Endodermal cell (in vitro differentiated cells): ENCODE measurements around the gene DPH2. TPM values are rescaled to one million over a fixed set of nuclear protein-coding genes. Genes with fewer than 3 reads are reported as not detected.
A peak's percentile ranks its signal among the peaks of the same experiment; 100 is the strongest.

Source experiments
- DNase-seq: peaks from one replicate; pipeline ENCODE4 v3.0.0-alpha.2; 2017
- H3K27ac ChIP-seq: 2 replicates; pipeline ENCODE4 v1.5.1; 2013; ENCODE audit warnings: mild to moderate bottlenecking, low read depth, low read length, moderate library complexity
- H3K27me3 ChIP-seq: 2 replicates; pipeline ENCODE4 v1.6.1; 2013; ENCODE audit warnings: mild to moderate bottlenecking, low read length, moderate library complexity; ENCODE audit not compliant: insufficient read depth, control insufficient read depth, poor library complexity, severe bottlenecking
- H3K36me3 ChIP-seq: 2 replicates; pipeline ENCODE4 v1.7.0; 2013; ENCODE audit warnings: mild to moderate bottlenecking, low read length, moderate library complexity; ENCODE audit not compliant: control insufficient read depth, insufficient read depth
- H3K4me1 ChIP-seq: one replicate; pipeline ENCODE4 v1.7.0; 2013; ENCODE audit warnings: low read length; ENCODE audit not compliant: control insufficient read depth, insufficient read depth
- H3K4me3 ChIP-seq: 2 replicates; pipeline ENCODE4 v1.5.1; 2013; ENCODE audit warnings: mild to moderate bottlenecking, low read length, moderate library complexity
- H3K9ac ChIP-seq: 2 replicates; pipeline ENCODE4 v1.6.1; 2013; ENCODE audit warnings: mild to moderate bottlenecking, low read length, moderate library complexity; ENCODE audit not compliant: poor library complexity, severe bottlenecking; ENCODE audit errors: extremely low read depth
- H3K9me3 ChIP-seq: 2 replicates; pipeline ENCODE4 v1.6.1; 2013; ENCODE audit warnings: mild to moderate bottlenecking, low read length, moderate library complexity; ENCODE audit not compliant: control insufficient read depth
- H3K27ac Mint-ChIP-seq: 2 replicates; pipeline ENCODE4 v1.8.0; 2020; ENCODE audit warnings: mixed read lengths
- H3K27me3 Mint-ChIP-seq: 2 replicates; pipeline ENCODE4 v1.8.0; 2021; ENCODE audit warnings: mild to moderate bottlenecking, mixed read lengths; ENCODE audit not compliant: insufficient read depth
- H3K36me3 Mint-ChIP-seq: 2 replicates; pipeline ENCODE4 v1.8.0; 2020; ENCODE audit warnings: low read depth, mixed read lengths
- H3K4me1 Mint-ChIP-seq: 2 replicates; pipeline ENCODE4 v1.8.0; 2020; ENCODE audit warnings: mixed read lengths
- H3K4me3 Mint-ChIP-seq: 2 replicates; pipeline ENCODE4 v1.8.0; 2020; ENCODE audit warnings: mild to moderate bottlenecking, moderate library complexity, mixed read lengths
- H3K9me3 Mint-ChIP-seq: 2 replicates; pipeline ENCODE4 v1.8.0; 2020; ENCODE audit warnings: mild to moderate bottlenecking, mixed read lengths
- CTCF ChIP-seq: fragments of 200-600 bp; sonication (generic); conservative IDR thresholded peaks from 2 replicates; pipeline ENCODE4 v1.5.0; 2021; ENCODE audit warnings: antibody characterized with exemption, mild to moderate bottlenecking
- WGBS, 2 experiments: methylation state at CpG; one replicate each; pipeline versions ENCODE4 v1.1.5 to v1.1.7; 2013; ENCODE audit warnings: missing lambda C conversion rate in 2 of 2, mixed read lengths in 1 of 2; ENCODE audit not compliant: insufficient coverage in 1 of 2, insufficient read length in 1 of 2; 5-methylcytosine and 5-hydroxymethylcytosine counted together
- total RNA-seq, 2 donors: library from RNA; stranded (reverse); fragmentation: NEBNext Ultra II Directional in 1 of 2; extraction: Animal tissue kit (Norgen Biotek cat#: 25700) in 1 of 2; gene quantifications; 2 replicates in 1 of 2; 3 replicates in 1 of 2; pipeline ENCODE4 v1.2.1, GENCODE V29; 2021

The DPH2 gene
- total RNA-seq, 2 donors from 2014 or later: 28.5 to 31.3 TPM

GRCh38 chr1:43998000-43998378, 28.2 kb downstream of the DPH2 start:
- no peak overlapping the region for H3K4me3 ChIP-seq
- TF ChIP-seq CTCF: no peak
- H3K9ac ChIP-seq: no peak overlapping the region
- H3K4me1 Mint-ChIP-seq: peaks cover 41% of the 10 kb centered on the region
- no peaks in the 10 kb centered on the region for H3K27me3 Mint-ChIP-seq
- H3K27me3 ChIP-seq: no peaks in the 10 kb centered on the region
- H3K36me3 ChIP-seq: no peaks in the 10 kb centered on the region
- 96 to 98% methylated on average over 8 to 11 of the region's 11 CpGs for WGBS, 2 experiments
- peaks cover 29% of the 10 kb centered on the region for H3K4me1 ChIP-seq
- H3K9me3 Mint-ChIP-seq: no peaks in the 10 kb centered on the region
- no peaks in the 10 kb centered on the region for H3K9me3 ChIP-seq
- no peak overlapping the region for H3K27ac ChIP-seq
- no peak overlapping the region for H3K4me3 Mint-ChIP-seq
- H3K36me3 Mint-ChIP-seq: peaks cover 13% of the 10 kb centered on the region
- DNase-seq: no peak
- H3K27ac Mint-ChIP-seq: peak overlapping the region; percentile 35

- no peak for TF ChIP-seq CTCF
- Histone ChIP-seq H3K36me3 (no peaks in the 10 kb centered on the region), H3K27me3 (no peaks in the 10 kb centered on the region), H3K9me3 (no peaks in the 10 kb centered on the region), H3K9ac (no peak overlapping the region), H3K4me1 (peaks cover 29% of the 10 kb centered on the region), H3K4me3 (no peak overlapping the region), H3K27ac (peak overlapping the region; percentile 6)
- Mint-ChIP-seq H3K36me3 (peaks cover 13% of the 10 kb centered on the region), H3K27ac (peak overlapping the region; percentile 92), H3K9me3 (no peaks in the 10 kb centered on the region), H3K27me3 (no peaks in the 10 kb centered on the region), H3K4me1 (peaks cover 41% of the 10 kb centered on the region), H3K4me3 (no peak overlapping the region)
- 92 to 100% methylated on average over 2 to 8 of the region's 8 CpGs for WGBS, 2 experiments
- no peak for DNase-seq
Observed at GRCh38 chr1:43999455-43999854, 29.6 kb downstream of the DPH2 start.

- Histone ChIP-seq H3K9me3 (no peaks in the 10 kb centered on the region), H3K9ac (peak overlapping the region; percentile 33), H3K4me1 (peaks cover 31% of the 10 kb centered on the region), H3K36me3 (no peaks in the 10 kb centered on the region), H3K4me3 (no peak overlapping the region), H3K27ac (peak overlapping the region; percentile 59), H3K27me3 (no peaks in the 10 kb centered on the region)
- H3K4me1 Mint-ChIP-seq: peaks cover 42% of the 10 kb centered on the region
- DNase-seq: peak; percentile 93
- H3K27me3 Mint-ChIP-seq: no peaks in the 10 kb centered on the region
- no peak for TF ChIP-seq CTCF
- peak overlapping the region; percentile 92 for H3K27ac Mint-ChIP-seq
- peaks cover 13% of the 10 kb centered on the region for H3K36me3 Mint-ChIP-seq
- no peaks in the 10 kb centered on the region for H3K9me3 Mint-ChIP-seq
- no peak overlapping the region for H3K4me3 Mint-ChIP-seq
- WGBS, 2 experiments: 54 to 78% methylated on average over 6 to 8 of the region's 8 CpGs
Observed at GRCh38 chr1:44000122-44000665, 30.4 kb downstream of the DPH2 start.
